Lung (tissue), 12 donors: ENCODE measurements around the gene FYB1. TPM values are rescaled to one million over a fixed set of nuclear protein-coding genes. Genes with fewer than 3 reads are reported as not detected.

Experiments
- ATAC-seq: fragments of 200-7000 bp; cut with Tn5 transposase; one replicate; pipeline ENCODE4 v1.9.1; 2020; ENCODE audit warnings: moderate number of reproducible peaks; ENCODE audit not compliant: insufficient read depth, low FRiP score
- DNase-seq, 3 donors: peaks; one replicate each; pipeline ENCODE4 v3.0.0-alpha.2; 2013 to 2017
- H3K27ac ChIP-seq, 2 donors: one replicate each; pipeline ENCODE4 v1.5.1; 2013; ENCODE audit warnings: mild to moderate bottlenecking in 2 of 2, moderate library complexity in 2 of 2, control low read depth in 1 of 2, inconsistent platforms in 1 of 2, low read depth in 1 of 2, low read length in 1 of 2
- H3K27me3 ChIP-seq, 3 donors: one replicate each; pipeline ENCODE4 v1.5.1; 2013; ENCODE audit warnings: low read length in 2 of 3; ENCODE audit not compliant: control insufficient read depth in 3 of 3, insufficient read depth in 3 of 3
- H3K36me3 ChIP-seq, 4 donors: one replicate each; pipeline ENCODE4 v1.5.1; 2013; ENCODE audit warnings: low read length in 4 of 4, mild to moderate bottlenecking in 1 of 4, moderate library complexity in 1 of 4; ENCODE audit not compliant: control insufficient read depth in 4 of 4, insufficient read depth in 4 of 4
- H3K4me1 ChIP-seq, 5 donors: one replicate each; pipeline ENCODE4 v1.5.1; 2013; ENCODE audit warnings: low read length in 5 of 5, mild to moderate bottlenecking in 2 of 5, moderate library complexity in 1 of 5; ENCODE audit not compliant: control insufficient read depth in 5 of 5, insufficient read depth in 5 of 5
- H3K4me3 ChIP-seq: one replicate; pipeline ENCODE4 v1.5.1; 2013; ENCODE audit warnings: mild to moderate bottlenecking, control low read depth, moderate library complexity
- H3K9ac ChIP-seq, 2 donors: one replicate each; pipeline ENCODE4 v1.5.1; 2013; ENCODE audit warnings: low read length in 2 of 2, control low read depth in 1 of 2; ENCODE audit not compliant: insufficient read depth in 1 of 2
- H3K9me3 ChIP-seq, 4 donors: one replicate each; pipeline ENCODE4 v1.5.1; 2013; ENCODE audit warnings: low read length in 3 of 4, mild to moderate bottlenecking in 1 of 4, moderate library complexity in 1 of 4; ENCODE audit not compliant: control insufficient read depth in 4 of 4, insufficient read depth in 3 of 4
- CTCF ChIP-seq: IDR thresholded peaks from 2 replicates; pipeline ENCODE4 v1.5.1; 2012; ENCODE audit warnings: mild to moderate bottlenecking; ENCODE audit errors: control extremely low read depth, extremely low read depth
- WGBS, 2 donors: extraction: QIAGEN DNeasy Blood & Tissue Kit; methylation state at CpG; one replicate each; pipeline ENCODE4 v1.1.7; 2013; 5-methylcytosine and 5-hydroxymethylcytosine counted together
- polyA plus RNA-seq, 2 donors: library from polyadenylated mRNA; stranded (reverse); fragments of 200-250 nt; gene quantifications; one replicate each; pipeline ENCODE4 v1.2.1, GENCODE V29; 2013
- total RNA-seq, 2 donors: library from RNA; depleted of rRNA in 1 of 2; stranded (reverse); fragments of >200 nt in 1 of 2; gene quantifications; one replicate each; pipeline ENCODE4 v1.2.1, GENCODE V29; 2014 to 2021
- donor health status: control.
- donor health status: control.
- donor health status: Bipolar disorder and iron deficiency.
- donor health status: healthy.
- donor health status: DM: yes; HTN: yes; CAD: no.

The FYB1 gene
- total and polyA plus RNA-seq, 4 donors = 4.5 to 51.4 (median 32.5) TPM

GRCh38 chr5:39138892-39139291 is 80.5 kb downstream of the FYB1 start:
- ATAC-seq = no peak
- no peaks in the 10 kb centered on the region for H3K4me1 ChIP-seq
- H3K27ac ChIP-seq = no peak overlapping the region
- no peak overlapping the region for H3K4me3 ChIP-seq
- no peak for DNase-seq
- TF ChIP-seq CTCF = no peak
- H3K27me3 ChIP-seq = no peaks in the 10 kb centered on the region
- H3K36me3 ChIP-seq = no peaks in the 10 kb centered on the region
- H3K9me3 ChIP-seq = no peaks in the 10 kb centered on the region
- H3K9ac ChIP-seq = no peak overlapping the region
- 69 to 83% methylated on average over 2 of the region's 2 CpGs for WGBS, 2 donors

- H3K4me1 ChIP-seq = no peaks in the 10 kb centered on the region
- WGBS, 2 donors = 66 to 80% methylated on average over 9 of the region's 9 CpGs
- ATAC-seq (no peak), DNase-seq (no peak)
- no peak for TF ChIP-seq CTCF
- H3K9ac ChIP-seq = no peak overlapping the region
- H3K27ac ChIP-seq = no peak overlapping the region
- H3K4me3 ChIP-seq = no peak overlapping the region
- H3K36me3 ChIP-seq = no peaks in the 10 kb centered on the region
- no peaks in the 10 kb centered on the region for H3K9me3 ChIP-seq
- H3K27me3 ChIP-seq = no peaks in the 10 kb centered on the region
These were observed 81.4 kb downstream of the FYB1 start for GRCh38 chr5:39137819-39138451.

- WGBS, 2 donors = 95 to 97% methylated on average over 2 of the region's 2 CpGs
- no peak overlapping the region for H3K27ac ChIP-seq
- H3K27me3 ChIP-seq = no peaks in the 10 kb centered on the region
- ATAC-seq (no peak), DNase-seq (no peak)
- H3K9ac ChIP-seq = no peak overlapping the region
- H3K4me3 ChIP-seq = no peak overlapping the region
- no peak for TF ChIP-seq CTCF
- no peaks in the 10 kb centered on the region for H3K36me3 ChIP-seq
- no peaks in the 10 kb centered on the region for H3K4me1 ChIP-seq
- H3K9me3 ChIP-seq = no peaks in the 10 kb centered on the region
These were observed 82.0 kb downstream of the FYB1 start for GRCh38 chr5:39137391-39137790.

DNA sequence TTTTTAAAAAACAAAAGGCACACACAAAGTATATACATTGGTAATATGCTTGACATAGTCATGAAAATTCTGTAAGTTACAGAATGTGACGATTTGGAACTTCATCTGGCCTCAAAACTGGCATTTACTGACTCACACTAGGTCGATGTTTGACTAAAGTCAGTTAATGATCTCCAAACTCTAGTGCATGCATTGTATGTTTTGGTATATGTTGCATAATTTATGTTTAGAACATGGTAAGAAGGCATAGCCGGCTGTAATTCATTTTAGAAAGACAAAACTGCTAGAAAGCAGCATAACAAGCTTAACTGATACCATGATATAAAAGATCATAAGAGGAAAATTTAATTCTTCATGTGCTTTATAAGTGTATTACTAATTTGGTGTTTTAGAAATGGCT is 86.6 kb downstream of the FYB1 start:
- no peak overlapping the region for H3K27ac ChIP-seq
- no peaks in the 10 kb centered on the region for H3K36me3 ChIP-seq
- H3K27me3 ChIP-seq = no peaks in the 10 kb centered on the region
- ATAC-seq = no peak
- H3K9ac ChIP-seq = no peak overlapping the region
- 84 to 85% methylated on average over 3 of the region's 3 CpGs for WGBS, 2 donors
- no peaks in the 10 kb centered on the region for H3K4me1 ChIP-seq
- DNase-seq = no peak
- TF ChIP-seq CTCF = no peak
- no peak overlapping the region for H3K4me3 ChIP-seq
- H3K9me3 ChIP-seq = no peaks in the 10 kb centered on the region
